ENCODE measurements around the gene SLC35E3. TPM values are rescaled to one million over a fixed set of nuclear protein-coding genes. Genes with fewer than 3 reads are reported as not detected.
"Not testable (repeated sequence)": the region's sequence is repeated elsewhere in the genome, so short reads cannot be mapped to it uniquely, and the experiment has no call there.

SLC35E3 gene
- total and polyA plus RNA-seq, 10 donors, result 4.8 to 16.1 (median 6.4) TPM

- Histone ChIP-seq H3K4me1 (peaks cover 0 to 52% (median 48%) of the 10 kb centered on the region in 6 donors), H3K4me3 (peak within 1 kb of the TSS; percentile 52 to 84 (median 76)), H3K27ac (peak within 1 kb of the TSS; percentile 94 to 100 (median 98)), H3K36me3 (peaks cover 0 to 36% (median 11%) of the 10 kb centered on the region in 6 donors), H3K27me3 (replicated peaks in 1 of 7) (no peaks in the 10 kb centered on the region), H3K9me3 (no peaks in the 10 kb centered on the region)
- 0 to 1% (median 0%) methylated on average over 43 to 72 of the region's 72 CpGs for WGBS, 5 donors
- DNase-seq, result peak; percentile 99
- intact Hi-C loops (cut with DNase I; ENCODE audit: low total_unique reads), result loop anchor here (10.0 kb wide), 1 partner anchor 63 kb away; the partner anchor contains the start of gene SLC35E3
- TF ChIP-seq POLR2AphosphoS5 (IDR thresholded peaks at IDR 0.05) (peak; percentile 96 to 98 (median 97)), POLR2A (IDR thresholded peaks at IDR 0.05) (peak in 2 of 3 donors; percentile 56 to 58), CTCF (IDR thresholded peaks at IDR 0.05 in 8 of 11, conservative IDR thresholded peaks at IDR 0.05 in 3 of 11) (peak; percentile 87 to 98 (median 94))
Observed at GRCh38 chr12:68807576-68808387, 61.8 kb downstream of the SLC35E3 start, which contains the start of gene MDM2. TSS of gene MDM2 (plus strand) at chr12:68808177. CDS start at chr12:68808478, 301 bp downstream.

GRCh38 chr12:68808388-68809189, 62.6 kb downstream of the SLC35E3 start:
- TF ChIP-seq CTCF (IDR thresholded peaks at IDR 0.05 in 8 of 11, conservative IDR thresholded peaks at IDR 0.05 in 3 of 11), result peak in 1 of 11 experiments; percentile 24
- peak in 2 of 3 donors; percentile 51 to 72 for TF ChIP-seq POLR2AphosphoS5 (IDR thresholded peaks at IDR 0.05)
- peak in 1 of 3 donors; percentile 31 for TF ChIP-seq POLR2A (IDR thresholded peaks at IDR 0.05)
- intact Hi-C loops (cut with DNase I; ENCODE audit: low total_unique reads), result loop anchor here (10.0 kb wide), 1 partner anchor 64 kb away; the partner anchor contains the start of gene SLC35E3
- DNase-seq, result peak; percentile 93
- Histone ChIP-seq H3K36me3 (peaks cover 0 to 44% (median 15%) of the 10 kb centered on the region in 6 donors), H3K9me3 (no peaks in the 10 kb centered on the region), H3K27me3 (replicated peaks in 1 of 7) (no peaks in the 10 kb centered on the region), H3K27ac (peak overlapping the region; percentile 94 to 100 (median 98)), H3K4me3 (peak overlapping the region; percentile 52 to 84 (median 76)), H3K4me1 (peaks cover 0 to 60% (median 55%) of the 10 kb centered on the region in 6 donors)
- WGBS, 5 donors, result 0 to 1% (median 1%) methylated on average over 16 to 61 of the region's 61 CpGs

- WGBS, 5 donors, result 79 to 82% (median 81%) methylated on average over 12 of the region's 12 CpGs
- no peaks in the 10 kb centered on the region for H3K9me3 ChIP-seq
- intact Hi-C loops (cut with DNase I; ENCODE audit: low total_unique reads), result loop anchor here (10.0 kb wide), 1 partner anchor 65 kb away; the partner anchor contains the start of gene SLC35E3
- H3K4me1 ChIP-seq, result peaks cover 0 to 68% (median 62%) of the 10 kb centered on the region in 6 donors
- no peak for TF ChIP-seq POLR2A (IDR thresholded peaks at IDR 0.05)
- no peak for TF ChIP-seq CTCF (IDR thresholded peaks at IDR 0.05 in 8 of 11, conservative IDR thresholded peaks at IDR 0.05 in 3 of 11)
- TF ChIP-seq POLR2AphosphoS5 (IDR thresholded peaks at IDR 0.05), result no peak
- DNase-seq, result no peak
- H3K27ac ChIP-seq, result peak overlapping the region; percentile 94 to 100 (median 98)
- peaks cover 0 to 53% (median 23%) of the 10 kb centered on the region in 6 donors for H3K36me3 ChIP-seq
- no peaks in the 10 kb centered on the region for H3K27me3 ChIP-seq (replicated peaks in 1 of 7)
- peak overlapping the region; percentile 52 to 84 (median 76) for H3K4me3 ChIP-seq
Observed at GRCh38 chr12:68809190-68810026, 63.4 kb downstream of the SLC35E3 start.

- H3K9me3 ChIP-seq; H3K27me3 ChIP-seq (replicated peaks in 1 of 7); intact Hi-C loops (cut with DNase I; ENCODE audit: low total_unique reads); DNase-seq: not testable (repeated sequence)
- Histone ChIP-seq H3K4me3 (peak overlapping the region in 4 of 8 donors; percentile 66 to 84 (median 78)), H3K4me1 (peaks cover 5 to 74% (median 68%) of the 10 kb centered on the region in 6 donors), H3K36me3 (peaks cover 0 to 59% (median 27%) of the 10 kb centered on the region in 6 donors), H3K27ac (peak overlapping the region in 2 of 8 donors; percentile 98 to 100)
- WGBS, 5 donors, result 93 to 98% (median 94%) methylated on average over 13 of the region's 13 CpGs
Observed at GRCh38 chr12:68810027-68810389, 64.0 kb downstream of the SLC35E3 start.

- peak overlapping the region in 1 of 8 donors; percentile 17 for H3K4me3 ChIP-seq
- peaks cover 9 to 88% (median 79%) of the 10 kb centered on the region in 6 donors for H3K4me1 ChIP-seq
- H3K9me3 ChIP-seq; DNase-seq; H3K27me3 ChIP-seq (replicated peaks in 1 of 7); intact Hi-C loops (cut with DNase I; ENCODE audit: low total_unique reads): not testable (repeated sequence)
- H3K36me3 ChIP-seq, result peaks cover 0 to 74% (median 38%) of the 10 kb centered on the region in 6 donors
- WGBS, 5 donors, result 83 to 94% (median 90%) methylated on average over 5 to 6 of the region's 6 CpGs
- peak overlapping the region in 1 of 8 donors; percentile 41 for H3K27ac ChIP-seq
Observed at GRCh38 chr12:68811573-68811972, 65.6 kb downstream of the SLC35E3 start.

All from spleen (tissue), 11 donors.